DMS53 (cell line): Measurements from ENCODE around the gene SH2D5.
"Not testable (repeated sequence)": the region's sequence is repeated elsewhere in the genome, so short reads cannot be mapped to it uniquely, and the experiment has no call there.

ENCODE experiments used
- DNase-seq: peaks from one replicate; lab custom pipeline; 2025; lab: John Stamatoyannopoulos, UW

The SH2D5 gene

GRCh38 chr1:20728371-20729154 is 3.9 kb downstream of the SH2D5 start:
- DNase-seq: no peak

- peak; percentile 28 for DNase-seq
Observed at GRCh38 chr1:20727746-20728316, 4.7 kb downstream of the SH2D5 start.

- no peak for DNase-seq
Observed at GRCh38 chr1:20726932-20727745, 5.4 kb downstream of the SH2D5 start.

GRCh38 chr1:20726118-20726911 is 6.2 kb downstream of the SH2D5 start:
- DNase-seq: no peak

- DNase-seq: peak; percentile 35
Observed at GRCh38 chr1:20725189-20726117, 7.0 kb downstream of the SH2D5 start.

GRCh38 chr1:20724364-20725188 is 7.9 kb downstream of the SH2D5 start:
- DNase-seq: no peak

GRCh38 chr1:20723537-20724363 is 8.8 kb downstream of the SH2D5 start:
- DNase-seq: no peak

GRCh38 chr1:20723159-20723536 is 9.4 kb downstream of the SH2D5 start:
- DNase-seq: no peak

GRCh38 chr1:20721117-20722061 is 11.1 kb downstream of the SH2D5 start:
- DNase-seq: no peak

- no peak for DNase-seq
Observed at GRCh38 chr1:20720631-20721091, 11.8 kb downstream of the SH2D5 start.

- DNase-seq: no peak
Observed at GRCh38 chr1:20719871-20720620, 12.5 kb downstream of the SH2D5 start.

GRCh38 chr1:20719261-20719660 is 13.2 kb downstream of the SH2D5 start:
- DNase-seq: no peak

- DNase-seq: not testable (repeated sequence)
Observed at GRCh38 chr1:20718343-20718882, 14.1 kb downstream of the SH2D5 start.

GRCh38 chr1:20717452-20718342 is 14.8 kb downstream of the SH2D5 start, which contains the start of gene KIF17:
Gene KIF17 (minus strand): TSS chr1:20718007. CDS start chr1:20717706, 301 bp downstream.
- peak; percentile 90 for DNase-seq

GRCh38 chr1:20716232-20716631 is 16.3 kb downstream of the SH2D5 start:
- peak; percentile 49 for DNase-seq

- DNase-seq: no peak
Observed at GRCh38 chr1:20715406-20715805, 17.1 kb downstream of the SH2D5 start.
